HG02610 (cell line): ENCODE measurements around the gene RBM20.

Experiments
- ATAC-seq: cut with Tn5 transposase; IDR thresholded peaks from one replicate; pipeline ENCODE4 v1.9.1; 2021; ENCODE audit warnings: mild to moderate bottlenecking, moderate library complexity; ENCODE audit not compliant: unreplicated experiment

The RBM20 gene

DNA sequence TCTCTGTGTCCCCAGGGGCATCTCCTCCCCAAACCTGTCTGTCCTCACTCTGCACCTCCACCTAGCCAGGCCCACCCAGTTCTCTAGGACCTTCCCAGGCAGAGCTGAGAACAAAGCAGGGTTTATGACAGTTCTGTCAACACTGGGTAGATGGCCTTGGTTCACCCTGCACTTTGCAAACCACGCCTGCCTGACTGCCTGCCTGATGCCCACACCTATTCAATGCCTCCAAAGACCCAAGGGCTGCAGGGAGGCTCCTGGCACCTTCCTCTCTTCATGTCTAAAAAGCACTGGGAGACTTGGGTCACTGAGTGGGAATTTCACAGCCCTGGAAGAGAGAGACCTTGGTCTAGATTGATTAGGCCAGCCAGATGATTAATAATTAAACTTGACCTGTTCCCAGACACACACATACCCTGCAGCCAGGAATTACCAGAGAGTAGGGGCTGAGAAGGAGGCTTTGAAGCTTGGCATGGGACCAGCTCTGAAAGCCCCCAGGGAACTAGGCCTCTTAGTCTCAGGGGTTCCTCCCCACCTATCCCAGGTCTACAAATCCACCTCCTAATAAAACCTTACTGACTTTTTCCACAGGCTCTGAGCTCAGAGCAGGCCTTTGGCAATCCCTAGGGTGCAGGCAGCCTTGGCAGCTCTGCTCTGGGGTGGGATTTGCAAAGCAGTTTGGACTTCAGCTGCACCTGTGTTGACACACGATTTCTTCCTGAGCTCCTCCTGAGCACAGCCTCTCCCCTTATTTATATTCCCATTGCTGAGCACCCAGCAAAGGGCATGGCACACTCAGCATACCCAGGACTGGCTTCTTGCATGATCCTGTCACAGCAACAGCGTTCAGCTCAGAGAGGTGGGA, 201.9 kb downstream of the RBM20 start:
- no peak for ATAC-seq

- ATAC-seq: no peak
These were observed 203.2 kb downstream of the RBM20 start for GRCh38 chr10:110847374-110847773.

DNA sequence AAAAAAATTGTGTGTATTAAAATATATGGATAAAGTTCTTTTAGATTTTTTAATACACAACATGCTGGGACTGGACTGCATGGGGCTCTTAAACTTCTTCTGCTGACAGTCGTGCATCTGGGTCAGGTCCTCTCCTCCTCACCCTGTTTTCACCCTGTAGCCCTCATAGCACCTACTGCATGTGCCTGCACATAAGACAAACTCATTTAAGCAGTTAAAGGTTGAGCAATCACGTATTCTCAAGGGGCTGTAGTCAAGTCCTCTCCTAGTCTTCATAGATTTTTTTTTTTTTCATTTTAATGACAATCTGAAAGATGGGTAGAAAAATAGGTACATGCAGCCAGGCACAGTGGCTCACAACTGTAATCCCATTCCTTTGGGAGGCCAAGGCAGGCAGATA, 204.0 kb downstream of the RBM20 start:
- ATAC-seq: no peak

- no peak for ATAC-seq
These were observed 206.0 kb downstream of the RBM20 start for GRCh38 chr10:110850099-110850498.

GRCh38 chr10:110851020-110851612, 207.0 kb downstream of the RBM20 start:
- ATAC-seq: no peak

GRCh38 chr10:110852255-110852896, 208.2 kb downstream of the RBM20 start:
- peak; percentile 37 for ATAC-seq

DNA sequence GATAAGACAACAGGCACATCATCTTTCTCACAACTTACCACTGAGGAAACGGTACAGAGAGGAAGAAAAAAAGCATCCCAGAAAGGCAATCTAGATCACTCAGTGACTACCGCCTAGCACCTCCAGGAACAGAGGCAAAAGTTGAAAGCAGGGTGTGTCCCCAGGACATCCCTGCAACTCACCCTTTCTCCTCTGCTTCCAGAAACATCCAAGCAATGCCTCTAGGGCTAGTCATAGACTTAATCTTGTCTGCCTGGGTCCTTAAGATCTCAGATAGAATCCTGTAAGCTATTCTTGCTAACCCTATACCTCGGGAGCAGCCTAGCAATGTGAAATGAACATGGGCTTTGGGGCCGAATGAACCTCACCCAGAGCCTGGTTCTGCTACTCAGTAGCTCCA, 208.8 kb downstream of the RBM20 start:
- ATAC-seq: no peak

- no peak for ATAC-seq
These were observed 209.9 kb downstream of the RBM20 start for GRCh38 chr10:110853921-110854605.

DNA sequence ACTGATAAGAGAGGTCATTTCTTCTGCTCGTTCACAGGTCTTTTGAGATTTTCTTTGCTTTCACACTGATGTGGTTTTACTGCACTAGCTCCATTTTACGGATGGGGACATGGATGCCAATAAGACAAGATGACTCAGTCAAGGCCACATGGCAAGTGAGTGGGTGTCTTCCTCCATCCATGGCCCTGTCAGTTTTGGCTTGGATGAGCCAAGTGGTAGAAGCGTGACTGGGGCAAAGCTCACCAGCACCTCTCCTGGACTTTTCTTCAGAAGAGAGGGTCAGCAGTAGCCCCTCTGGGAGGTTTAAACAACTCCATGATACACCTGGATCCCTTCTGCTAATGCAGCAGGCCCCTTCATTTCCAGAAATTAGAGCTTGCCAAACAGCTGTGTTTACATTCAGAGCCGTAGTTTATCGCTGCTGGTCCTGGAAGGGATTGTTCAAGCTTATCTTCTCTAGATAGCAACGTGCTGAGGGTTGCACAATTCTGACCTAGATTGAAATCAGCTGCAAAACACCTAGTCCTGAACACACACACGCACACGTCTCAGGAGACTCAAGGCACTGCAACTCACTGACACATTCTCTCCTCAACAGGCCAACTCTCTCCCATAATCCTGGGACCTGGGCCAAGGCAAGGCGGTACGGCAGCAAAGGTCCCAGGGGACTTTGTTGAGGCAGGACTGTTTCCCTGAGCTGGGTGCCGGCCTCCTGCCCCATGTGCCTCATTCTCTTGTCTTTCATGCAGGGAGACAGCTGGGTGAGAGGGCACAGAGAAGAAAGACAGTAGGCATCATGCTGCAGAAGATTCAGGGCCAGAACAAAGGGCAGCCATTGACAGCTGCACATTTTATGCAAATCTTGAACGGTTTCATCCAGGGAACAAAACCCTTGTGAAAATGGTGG, 213.4 kb downstream of the RBM20 start:
- ATAC-seq: peak; percentile 57

- ATAC-seq: no peak
These were observed 214.3 kb downstream of the RBM20 start for GRCh38 chr10:110858297-110858934.

GRCh38 chr10:110859206-110859972, 215.3 kb downstream of the RBM20 start:
- no peak for ATAC-seq

- ATAC-seq: no peak
These were observed 215.8 kb downstream of the RBM20 start for GRCh38 chr10:110859973-110860376.

GRCh38 chr10:110860576-110861241, 216.6 kb downstream of the RBM20 start:
- ATAC-seq: peak; percentile 52

GRCh38 chr10:110861476-110861875, 217.3 kb downstream of the RBM20 start:
- no peak for ATAC-seq

DNA sequence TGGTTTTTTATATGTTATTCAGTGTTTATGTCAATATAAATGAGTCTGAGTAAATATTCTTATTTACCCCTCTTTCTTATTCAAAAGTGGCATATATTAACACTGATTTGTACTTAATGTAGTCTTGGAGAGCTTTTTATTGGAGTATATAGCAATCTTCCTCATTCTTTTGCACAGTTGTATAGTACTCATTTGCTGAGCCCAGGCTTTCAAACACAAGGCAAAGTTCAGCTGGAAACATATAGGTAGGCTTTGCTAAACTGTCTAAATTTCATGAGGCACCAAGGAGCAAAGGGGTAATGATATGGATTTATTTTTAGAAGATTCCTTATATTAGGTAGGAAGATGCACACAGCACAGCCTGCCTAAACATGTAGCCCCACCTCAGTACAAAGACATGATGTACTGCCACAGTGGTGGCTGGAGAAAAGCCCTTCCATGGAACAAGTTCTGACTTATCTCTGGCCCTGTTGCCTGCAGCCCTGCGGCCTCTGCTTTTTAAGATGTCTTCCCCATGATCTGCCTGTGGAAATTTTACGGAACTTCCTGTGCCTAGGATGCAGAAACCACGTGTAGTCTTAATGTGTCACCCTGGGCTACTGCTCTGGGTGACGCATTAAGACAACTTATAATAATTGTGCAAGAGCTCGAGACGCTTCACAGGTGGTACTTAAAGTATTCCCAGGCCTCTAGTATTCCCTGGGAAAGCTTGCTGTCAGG, 218.0 kb downstream of the RBM20 start:
- ATAC-seq: no peak

DNA sequence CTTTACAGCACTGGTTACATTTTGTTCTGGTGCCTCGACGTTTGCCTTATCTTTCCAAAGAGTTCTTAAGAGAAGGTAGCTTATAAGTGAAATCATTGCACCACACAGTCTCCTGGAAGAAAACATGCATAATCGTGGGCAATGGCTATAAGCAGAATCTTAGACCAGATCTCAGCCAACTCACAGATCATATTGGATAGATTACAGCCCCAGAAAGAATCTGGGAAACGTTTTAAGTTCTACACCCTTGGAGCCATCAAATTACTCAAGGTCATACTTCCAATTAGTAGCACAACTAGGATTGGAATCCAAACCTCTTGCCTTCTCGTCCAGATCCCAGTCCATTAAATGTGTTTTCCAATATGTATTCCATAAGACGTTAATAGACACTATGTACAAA, 218.8 kb downstream of the RBM20 start:
- ATAC-seq: no peak

GRCh38 chr10:110863361-110863760, 219.2 kb downstream of the RBM20 start:
- no peak for ATAC-seq

GRCh38 chr10:110863956-110864355, 219.8 kb downstream of the RBM20 start:
- no peak for ATAC-seq
